Lower lobe of right lung (tissue), 2 donors: Measurements from ENCODE around the gene SMC1B. TPM values are rescaled to one million over a fixed set of nuclear protein-coding genes. Genes with fewer than 3 reads are reported as not detected.

Experiments
- ATAC-seq, 2 donors: fragments of 200-7000 bp; cut with Tn5 transposase; one replicate each; pipeline ENCODE4 v1.9.1; 2020 to 2022; ENCODE audit warnings: mild to moderate bottlenecking in 2 of 2, moderate library complexity in 2 of 2
- DNase-seq: peaks from one replicate; pipeline ENCODE4 v3.0.0-alpha.2; 2020
- H3K27ac ChIP-seq: fragments of 200-600 bp; one replicate; pipeline ENCODE4 v1.8.0; 2022
- H3K27me3 ChIP-seq: fragments of 200-600 bp; one replicate; pipeline ENCODE4 v1.8.0; 2022; ENCODE audit warnings: low read depth
- H3K36me3 ChIP-seq: fragments of 200-600 bp; one replicate; pipeline ENCODE4 v1.8.0; 2022; ENCODE audit warnings: mild to moderate bottlenecking
- H3K4me1 ChIP-seq: fragments of 200-600 bp; one replicate; pipeline ENCODE4 v1.8.0; 2022
- H3K4me3 ChIP-seq: fragments of 200-600 bp; one replicate; pipeline ENCODE4 v1.8.0; 2022; ENCODE audit warnings: mild to moderate bottlenecking
- H3K9me3 ChIP-seq: fragments of 200-600 bp; one replicate; pipeline ENCODE4 v1.8.0; 2022
- intact Hi-C: fragments of 100-400 bp; cut with DNase I; formaldehyde crosslinking; loops from one replicate; pipeline ENCODE4 v1.11.0; 2022
- total RNA-seq: library from RNA; stranded (reverse); fragmentation: NEBNext Ultra II Directional; extraction: Animal tissue kit (Norgen Biotek cat#: 25700); gene quantifications from one replicate; pipeline ENCODE4 v1.2.1, GENCODE V29; 2021
- TF ChIP-seq, protein P1 (sequence below): fragments of 200-600 bp; IDR thresholded peaks from one replicate; pipeline ENCODE4 v1.8.0; 2022; ENCODE audit warnings: antibody characterized with exemption, mild to moderate bottlenecking
- donor health status: DM: no; HTN: yes; CAD: no; lungs with severe emphysema.

Gene SMC1B
- total RNA-seq, 1 donor from 2014 or later, result not detected

- H3K27ac ChIP-seq, result peak overlapping the region; percentile 77
- DNase-seq (no peak), ATAC-seq (no peak)
- intact Hi-C loops, result no loop called here
- no peaks in the 10 kb centered on the region for H3K9me3 ChIP-seq
- H3K4me3 ChIP-seq, result peak overlapping the region; percentile 94
- H3K36me3 ChIP-seq, result no peaks in the 10 kb centered on the region
- TF ChIP-seq, protein P1, sequence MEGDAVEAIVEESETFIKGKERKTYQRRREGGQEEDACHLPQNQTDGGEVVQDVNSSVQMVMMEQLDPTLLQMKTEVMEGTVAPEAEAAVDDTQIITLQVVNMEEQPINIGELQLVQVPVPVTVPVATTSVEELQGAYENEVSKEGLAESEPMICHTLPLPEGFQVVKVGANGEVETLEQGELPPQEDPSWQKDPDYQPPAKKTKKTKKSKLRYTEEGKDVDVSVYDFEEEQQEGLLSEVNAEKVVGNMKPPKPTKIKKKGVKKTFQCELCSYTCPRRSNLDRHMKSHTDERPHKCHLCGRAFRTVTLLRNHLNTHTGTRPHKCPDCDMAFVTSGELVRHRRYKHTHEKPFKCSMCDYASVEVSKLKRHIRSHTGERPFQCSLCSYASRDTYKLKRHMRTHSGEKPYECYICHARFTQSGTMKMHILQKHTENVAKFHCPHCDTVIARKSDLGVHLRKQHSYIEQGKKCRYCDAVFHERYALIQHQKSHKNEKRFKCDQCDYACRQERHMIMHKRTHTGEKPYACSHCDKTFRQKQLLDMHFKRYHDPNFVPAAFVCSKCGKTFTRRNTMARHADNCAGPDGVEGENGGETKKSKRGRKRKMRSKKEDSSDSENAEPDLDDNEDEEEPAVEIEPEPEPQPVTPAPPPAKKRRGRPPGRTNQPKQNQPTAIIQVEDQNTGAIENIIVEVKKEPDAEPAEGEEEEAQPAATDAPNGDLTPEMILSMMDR, result no peak
- H3K4me1 ChIP-seq, result peaks cover 32% of the 10 kb centered on the region
- no peaks in the 10 kb centered on the region for H3K27me3 ChIP-seq
Observed at GRCh38 chr22:45310977-45311531, 102.3 kb downstream of the SMC1B start.

GRCh38 chr22:45310331-45310976 is 102.9 kb downstream of the SMC1B start:
- Histone ChIP-seq H3K36me3 (no peaks in the 10 kb centered on the region), H3K4me1 (peaks cover 32% of the 10 kb centered on the region), H3K27ac (peak overlapping the region; percentile 77), H3K4me3 (peak overlapping the region; percentile 94), H3K9me3 (no peaks in the 10 kb centered on the region), H3K27me3 (no peaks in the 10 kb centered on the region)
- DNase-seq (peak; percentile 62), ATAC-seq (peak in 1 of 2 donors; percentile 0)
- intact Hi-C loops, result no loop called here
- TF ChIP-seq, protein P1, result no peak

GRCh38 chr22:45309422-45310227 is 103.8 kb downstream of the SMC1B start, which contains the start of gene FAM118A:
Gene FAM118A, plus strand, starts transcription at chr22:45309934. Its CDS starts 12,446 bp downstream, at chr22:45322380.
- intact Hi-C loops, result no loop called here
- Histone ChIP-seq H3K36me3 (no peaks in the 10 kb centered on the region), H3K4me1 (peaks cover 30% of the 10 kb centered on the region), H3K27ac (peak within 1 kb of the TSS; percentile 77), H3K9me3 (no peaks in the 10 kb centered on the region), H3K27me3 (no peaks in the 10 kb centered on the region), H3K4me3 (peak within 1 kb of the TSS; percentile 94)
- TF ChIP-seq, protein P1, result peak; percentile 17
- peak; percentile 93 for DNase-seq
- peak; percentile 98 to 99 for ATAC-seq

GRCh38 chr22:45308957-45309421 is 104.4 kb downstream of the SMC1B start:
- Histone ChIP-seq H3K27me3 (no peaks in the 10 kb centered on the region), H3K36me3 (no peaks in the 10 kb centered on the region), H3K4me1 (peaks cover 24% of the 10 kb centered on the region), H3K9me3 (no peaks in the 10 kb centered on the region), H3K4me3 (peak overlapping the region; percentile 94), H3K27ac (peak overlapping the region; percentile 77)
- TF ChIP-seq, protein P1, result no peak
- ATAC-seq (no peak), DNase-seq (no peak)
- intact Hi-C loops, result no loop called here

GRCh38 chr22:45308391-45308956 is 104.9 kb downstream of the SMC1B start:
- Histone ChIP-seq H3K4me1 (peaks cover 19% of the 10 kb centered on the region), H3K4me3 (peak overlapping the region; percentile 94), H3K27me3 (no peaks in the 10 kb centered on the region), H3K36me3 (no peaks in the 10 kb centered on the region), H3K27ac (no peak overlapping the region), H3K9me3 (no peaks in the 10 kb centered on the region)
- intact Hi-C loops, result no loop called here
- TF ChIP-seq, protein P1, result no peak
- no peak for DNase-seq
- no peak for ATAC-seq
